Ascending aorta (tissue), 2 donors: ENCODE measurements around the gene RAPGEF1. TPM values are rescaled to one million over a fixed set of nuclear protein-coding genes. Genes with fewer than 3 reads are reported as not detected.

Experiments
- DNase-seq, 2 donors: peaks; one replicate each; pipeline ENCODE4 v3.0.0-alpha.2; 2019; ENCODE audit warnings: low spot score in 2 of 2
- H3K27ac ChIP-seq, 2 donors: fragments of 200-600 bp; sonication (generic); one replicate each; pipeline ENCODE4 v1.5.1; 2016 to 2017; ENCODE audit warnings: mild to moderate bottlenecking in 1 of 2
- H3K27me3 ChIP-seq: fragments of 200-600 bp; sonication (generic); one replicate; pipeline ENCODE4 v1.5.1; 2017
- H3K36me3 ChIP-seq, 2 donors: fragments of 200-600 bp; sonication (generic); one replicate each; pipeline ENCODE4 v1.5.1; 2016
- H3K4me1 ChIP-seq, 2 donors: fragments of 200-600 bp; sonication (generic); one replicate each; pipeline ENCODE4 v1.5.1; 2016 to 2017; ENCODE audit warnings: mild to moderate bottlenecking in 1 of 2
- H3K4me3 ChIP-seq, 2 donors: fragments of 200-600 bp; sonication (generic); one replicate each; pipeline ENCODE4 v1.5.1; 2016 to 2017; ENCODE audit warnings: mild to moderate bottlenecking in 1 of 2
- H3K9me3 ChIP-seq, 2 donors: fragments of 200-600 bp; sonication (generic); one replicate each; pipeline ENCODE4 v1.5.1; 2016
- intact Hi-C: fragments of 100-400 bp; cut with DNase I; formaldehyde crosslinking; loops from one replicate; pipeline ENCODE4 v1.15.1; 2023
- total RNA-seq: library from RNA; depleted of rRNA; stranded (reverse); fragments of >200 nt; gene quantifications from one replicate; pipeline ENCODE4 v1.1.0, GENCODE V29; 2016
- TF ChIP-seq, protein P1 (sequence below), 3 experiments: fragments of 200-600 bp in 2 of 3; fragments of 450-650 bp in 1 of 3; sonication (generic) in 2 of 3; IDR thresholded peaks; one replicate each; pipeline ENCODE4 v1.5.1; 2016 to 2019; ENCODE audit warnings: antibody characterized with exemption in 3 of 3, mild to moderate bottlenecking in 1 of 3, moderate library complexity in 1 of 3

Gene RAPGEF1
- total RNA-seq, 1 donor from 2014 or later, result 95.5 TPM

- intact Hi-C loops, result loop anchor here (1.0 kb wide), 2 partner anchors 37 to 69 kb away; no protein-coding TSS in a partner anchor
- Histone ChIP-seq H3K27me3 (no peaks in the 10 kb centered on the region), H3K36me3 (no peaks in the 10 kb centered on the region), H3K4me3 (peak overlapping the region in 1 of 2 donors; percentile 39), H3K27ac (peak overlapping the region; percentile 93 to 96), H3K4me1 (peaks cover 39 to 87% of the 10 kb centered on the region in 2 donors), H3K9me3 (no peaks in the 10 kb centered on the region)
- DNase-seq, result no peak
- TF ChIP-seq, protein P1, sequence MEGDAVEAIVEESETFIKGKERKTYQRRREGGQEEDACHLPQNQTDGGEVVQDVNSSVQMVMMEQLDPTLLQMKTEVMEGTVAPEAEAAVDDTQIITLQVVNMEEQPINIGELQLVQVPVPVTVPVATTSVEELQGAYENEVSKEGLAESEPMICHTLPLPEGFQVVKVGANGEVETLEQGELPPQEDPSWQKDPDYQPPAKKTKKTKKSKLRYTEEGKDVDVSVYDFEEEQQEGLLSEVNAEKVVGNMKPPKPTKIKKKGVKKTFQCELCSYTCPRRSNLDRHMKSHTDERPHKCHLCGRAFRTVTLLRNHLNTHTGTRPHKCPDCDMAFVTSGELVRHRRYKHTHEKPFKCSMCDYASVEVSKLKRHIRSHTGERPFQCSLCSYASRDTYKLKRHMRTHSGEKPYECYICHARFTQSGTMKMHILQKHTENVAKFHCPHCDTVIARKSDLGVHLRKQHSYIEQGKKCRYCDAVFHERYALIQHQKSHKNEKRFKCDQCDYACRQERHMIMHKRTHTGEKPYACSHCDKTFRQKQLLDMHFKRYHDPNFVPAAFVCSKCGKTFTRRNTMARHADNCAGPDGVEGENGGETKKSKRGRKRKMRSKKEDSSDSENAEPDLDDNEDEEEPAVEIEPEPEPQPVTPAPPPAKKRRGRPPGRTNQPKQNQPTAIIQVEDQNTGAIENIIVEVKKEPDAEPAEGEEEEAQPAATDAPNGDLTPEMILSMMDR (IDR thresholded peaks at IDR 0.05), result no peak
These were observed 62.8 kb downstream of the RAPGEF1 start for GRCh38 chr9:131677049-131677443.

- intact Hi-C loops, result no loop called here
- Histone ChIP-seq H3K27ac (peak overlapping the region; percentile 93 to 96), H3K9me3 (no peaks in the 10 kb centered on the region), H3K27me3 (no peaks in the 10 kb centered on the region), H3K4me3 (peak overlapping the region in 1 of 2 donors; percentile 39), H3K4me1 (peaks cover 39 to 88% of the 10 kb centered on the region in 2 donors), H3K36me3 (no peaks in the 10 kb centered on the region)
- TF ChIP-seq, protein P1 (IDR thresholded peaks at IDR 0.05), result no peak
- DNase-seq, result no peak
These were observed 63.4 kb downstream of the RAPGEF1 start for GRCh38 chr9:131676431-131676972.

DNA sequence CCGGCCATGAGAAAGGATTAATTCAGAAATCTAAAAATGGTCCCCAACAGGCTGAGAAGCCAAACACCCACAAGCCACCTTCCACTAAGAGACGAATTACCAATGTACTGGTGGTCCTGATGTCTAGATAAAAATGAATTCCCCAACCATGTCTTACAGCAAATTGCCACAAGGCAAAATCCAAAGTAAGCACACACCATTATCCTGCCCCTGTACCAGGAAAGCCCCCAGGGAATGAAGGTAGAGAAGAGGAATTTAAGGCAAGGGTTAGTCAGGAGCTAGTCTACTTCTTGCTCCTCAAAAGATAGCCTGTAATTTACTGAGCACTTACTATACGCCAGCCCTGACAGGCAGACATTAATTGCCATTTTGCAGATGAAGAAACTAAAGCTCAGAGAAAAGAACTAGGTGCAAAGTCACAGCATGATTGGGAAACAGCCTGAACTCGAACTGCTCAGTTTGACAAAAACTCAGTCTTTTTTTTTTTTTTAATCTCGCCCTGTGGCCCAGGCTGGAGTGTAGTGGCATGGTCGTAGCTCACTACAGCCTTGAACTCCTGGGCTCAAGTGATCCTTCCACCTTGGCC is 64.3 kb downstream of the RAPGEF1 start:
- no peaks in the 10 kb centered on the region for H3K36me3 ChIP-seq
- TF ChIP-seq, protein P1 (IDR thresholded peaks at IDR 0.05), result no peak
- intact Hi-C loops, result no loop called here
- H3K27ac ChIP-seq, result peak overlapping the region; percentile 93 to 96
- peak overlapping the region in 1 of 2 donors; percentile 16 for H3K4me3 ChIP-seq
- no peaks in the 10 kb centered on the region for H3K9me3 ChIP-seq
- H3K4me1 ChIP-seq, result peaks cover 39 to 91% of the 10 kb centered on the region in 2 donors
- no peak for DNase-seq
- no peaks in the 10 kb centered on the region for H3K27me3 ChIP-seq

- no peak for DNase-seq
- Histone ChIP-seq H3K9me3 (no peaks in the 10 kb centered on the region), H3K27ac (peak overlapping the region; percentile 93 to 96), H3K4me1 (peaks cover 39 to 87% of the 10 kb centered on the region in 2 donors), H3K27me3 (no peaks in the 10 kb centered on the region), H3K4me3 (peak overlapping the region in 1 of 2 donors; percentile 16), H3K36me3 (no peaks in the 10 kb centered on the region)
- TF ChIP-seq, protein P1 (IDR thresholded peaks at IDR 0.05), result no peak
- intact Hi-C loops, result no loop called here
These were observed 65.2 kb downstream of the RAPGEF1 start for GRCh38 chr9:131674425-131675421.

GRCh38 chr9:131673531-131673930 is 66.3 kb downstream of the RAPGEF1 start:
- TF ChIP-seq, protein P1 (IDR thresholded peaks at IDR 0.05), result no peak
- intact Hi-C loops, result no loop called here
- Histone ChIP-seq H3K4me3 (no peak overlapping the region), H3K36me3 (no peaks in the 10 kb centered on the region), H3K27ac (peak overlapping the region; percentile 93 to 96), H3K27me3 (no peaks in the 10 kb centered on the region), H3K9me3 (no peaks in the 10 kb centered on the region), H3K4me1 (peaks cover 40 to 88% of the 10 kb centered on the region in 2 donors)
- DNase-seq, result no peak
